ENCODE measurements around the gene FCHSD2. TPM values are rescaled to one million over a fixed set of nuclear protein-coding genes. Genes with fewer than 3 reads are reported as not detected.
"Not testable (repeated sequence)": the region's sequence is repeated elsewhere in the genome, so short reads cannot be mapped to it uniquely, and the experiment has no call there.

FCHSD2 gene
- total and polyA plus RNA-seq, 2 donors (not counting 1 experiment from before 2014, with no cell fraction given), result 113 to 189 TPM

- ChIA-PET POLR2A (no interaction called here), CTCF (interaction anchor here (0.8 to 1.6 kb wide), 3 partner anchors 19 to 377 kb away, joined by 3 to 5 read pairs (median 3); no protein-coding TSS in a partner anchor)
- peaks cover 7% of the 10 kb centered on the region for H3K4me1 Mint-ChIP-seq
- ATAC-seq (ENCODE audit: low read depth) (no peak), DNase-seq (no peak)
- no peaks in the 10 kb centered on the region for H3K9me3 ChIP-seq (ENCODE audit: control extremely low read depth in 1 of 3, control insufficient read depth in 2 of 3, insufficient read depth in 1 of 3, low read length in 2 of 3)
- H3K9me3 Mint-ChIP-seq (ENCODE audit: insufficient read depth), result no peaks in the 10 kb centered on the region
- H3K27ac Mint-ChIP-seq, result no peak overlapping the region
- no peak overlapping the region for H2AFZ ChIP-seq (ENCODE audit: insufficient read depth, low read depth, low read length, poor library complexity, severe bottlenecking)
- peaks cover 6% of the 10 kb centered on the region for H4K20me1 ChIP-seq (ENCODE audit: control insufficient read depth, insufficient read depth, low read length, poor library complexity, severe bottlenecking)
- H3K4me3 ChIP-seq (ENCODE audit: control extremely low read depth in 1 of 5, extremely low read depth in 1 of 5, insufficient read depth in 1 of 5, low read depth in 2 of 5, low read length in 4 of 5), result no peak overlapping the region
- H3K27me3 Mint-ChIP-seq, result no peaks in the 10 kb centered on the region
- H3K9ac ChIP-seq (ENCODE audit: low read length), result no peak overlapping the region
- peaks cover 60% of the 10 kb centered on the region for H3K79me2 ChIP-seq (ENCODE audit: control insufficient read depth, insufficient read depth, low read length)
- no peak overlapping the region for H3K27ac ChIP-seq (ENCODE audit: low read length in 2 of 2)
- no peaks in the 10 kb centered on the region for H3K4me1 ChIP-seq (ENCODE audit: control insufficient read depth in 2 of 2, insufficient read depth in 2 of 2, low read length in 2 of 2)
- intact Hi-C loops (cut with micrococcal nuclease), result no loop called here
- no peak overlapping the region for H3K4me3 Mint-ChIP-seq
- H3K4me2 ChIP-seq (replicated peaks; ENCODE audit: low read depth, low read length, poor library complexity, severe bottlenecking), result no peak overlapping the region
- WGBS (ENCODE audit: insufficient coverage), result 97% methylated on average over 3 of the region's 4 CpGs
- peaks cover 20 to 71% of the 10 kb centered on the region in 2 experiments for H3K36me3 ChIP-seq (replicated peaks in 1 of 2; ENCODE audit: control extremely low read depth in 1 of 2, control insufficient read depth in 1 of 2, extremely low read depth in 1 of 2, insufficient read depth in 2 of 2, low read length in 1 of 2)
- no peaks in the 10 kb centered on the region for H3K27me3 ChIP-seq (replicated peaks in 1 of 4; ENCODE audit: control extremely low read depth in 1 of 4, control insufficient read depth in 3 of 4, insufficient read depth in 4 of 4, low read length in 3 of 4)
- no peak for TF ChIP-seq EZH2 (IDR thresholded peaks at IDR 0.05; ENCODE audit: borderline replicate concordance, insufficient read depth, low read depth, low read length, poor library complexity, severe bottlenecking)
- TF ChIP-seq CTCF (IDR thresholded peaks at IDR 0.05), result no peak
Observed at GRCh38 chr11:72860010-72860409, 282.1 kb downstream of the FCHSD2 start.

GRCh38 chr11:72859126-72859525 lies 283.0 kb downstream of the FCHSD2 start:
- no peaks in the 10 kb centered on the region for H3K27me3 ChIP-seq (replicated peaks in 1 of 4; ENCODE audit: control extremely low read depth in 1 of 4, control insufficient read depth in 3 of 4, insufficient read depth in 4 of 4, low read length in 3 of 4)
- CTCF ChIA-PET, result no interaction called here
- H3K4me1 ChIP-seq (ENCODE audit: control insufficient read depth in 2 of 2, insufficient read depth in 2 of 2, low read length in 2 of 2), result no peaks in the 10 kb centered on the region
- TF ChIP-seq CTCF (IDR thresholded peaks at IDR 0.05) (no peak), EZH2 (IDR thresholded peaks at IDR 0.05; ENCODE audit: borderline replicate concordance, insufficient read depth, low read depth, low read length, poor library complexity, severe bottlenecking) (no peak)
- peaks cover 20 to 63% of the 10 kb centered on the region in 2 experiments for H3K36me3 ChIP-seq (replicated peaks in 1 of 2; ENCODE audit: control extremely low read depth in 1 of 2, control insufficient read depth in 1 of 2, extremely low read depth in 1 of 2, insufficient read depth in 2 of 2, low read length in 1 of 2)
- H3K4me2 ChIP-seq (replicated peaks; ENCODE audit: low read depth, low read length, poor library complexity, severe bottlenecking), result no peak overlapping the region
- no peaks in the 10 kb centered on the region for H3K9me3 Mint-ChIP-seq (ENCODE audit: insufficient read depth)
- no peak overlapping the region for H3K27ac ChIP-seq (ENCODE audit: low read length in 2 of 2)
- peaks cover 4% of the 10 kb centered on the region for H4K20me1 ChIP-seq (ENCODE audit: control insufficient read depth, insufficient read depth, low read length, poor library complexity, severe bottlenecking)
- DNase-seq (no peak), ATAC-seq (ENCODE audit: low read depth) (no peak)
- H3K4me1 Mint-ChIP-seq, result peaks cover 11% of the 10 kb centered on the region
- H3K4me3 ChIP-seq (ENCODE audit: control extremely low read depth in 1 of 5, extremely low read depth in 1 of 5, insufficient read depth in 1 of 5, low read depth in 2 of 5, low read length in 4 of 5), result no peak overlapping the region
- intact Hi-C loops (cut with micrococcal nuclease), result no loop called here
- no peak overlapping the region for H2AFZ ChIP-seq (ENCODE audit: insufficient read depth, low read depth, low read length, poor library complexity, severe bottlenecking)
- H3K4me3 Mint-ChIP-seq, result no peak overlapping the region
- WGBS (ENCODE audit: insufficient coverage), result 92% methylated on average over 1 of the region's 3 CpGs
- no peaks in the 10 kb centered on the region for H3K9me3 ChIP-seq (ENCODE audit: control extremely low read depth in 1 of 3, control insufficient read depth in 2 of 3, insufficient read depth in 1 of 3, low read length in 2 of 3)
- H3K9ac ChIP-seq (ENCODE audit: low read length), result no peak overlapping the region
- H3K27me3 Mint-ChIP-seq, result no peaks in the 10 kb centered on the region
- H3K27ac Mint-ChIP-seq, result peak overlapping the region; percentile 8
- peaks cover 63% of the 10 kb centered on the region for H3K79me2 ChIP-seq (ENCODE audit: control insufficient read depth, insufficient read depth, low read length)
- POLR2A ChIA-PET, result no interaction called here

GRCh38 chr11:72858267-72858666 lies 283.9 kb downstream of the FCHSD2 start:
- WGBS (ENCODE audit: insufficient coverage), result no CpG with 5 or more reads among the region's 2 CpGs
- H3K9me3 ChIP-seq (ENCODE audit: control extremely low read depth in 1 of 3, control insufficient read depth in 2 of 3, insufficient read depth in 1 of 3, low read length in 2 of 3); H3K9ac ChIP-seq (ENCODE audit: low read length); H3K9me3 Mint-ChIP-seq (ENCODE audit: insufficient read depth); H4K20me1 ChIP-seq (ENCODE audit: control insufficient read depth, insufficient read depth, low read length, poor library complexity, severe bottlenecking); DNase-seq; ATAC-seq (ENCODE audit: low read depth); POLR2A ChIA-PET; H3K27me3 Mint-ChIP-seq; H3K4me1 ChIP-seq (ENCODE audit: control insufficient read depth in 2 of 2, insufficient read depth in 2 of 2, low read length in 2 of 2); H3K4me3 Mint-ChIP-seq; H3K27ac ChIP-seq (ENCODE audit: low read length in 2 of 2); intact Hi-C loops (cut with micrococcal nuclease); H2AFZ ChIP-seq (ENCODE audit: insufficient read depth, low read depth, low read length, poor library complexity, severe bottlenecking); H3K4me2 ChIP-seq (replicated peaks; ENCODE audit: low read depth, low read length, poor library complexity, severe bottlenecking); H3K4me3 ChIP-seq (ENCODE audit: control extremely low read depth in 1 of 5, extremely low read depth in 1 of 5, insufficient read depth in 1 of 5, low read depth in 2 of 5, low read length in 4 of 5); H3K27me3 ChIP-seq (replicated peaks in 1 of 4; ENCODE audit: control extremely low read depth in 1 of 4, control insufficient read depth in 3 of 4, insufficient read depth in 4 of 4, low read length in 3 of 4); H3K4me1 Mint-ChIP-seq; CTCF ChIA-PET: not testable (repeated sequence)
- peak overlapping the region; percentile 52 for H3K27ac Mint-ChIP-seq
- peaks cover 18 to 57% of the 10 kb centered on the region in 2 experiments for H3K36me3 ChIP-seq (replicated peaks in 1 of 2; ENCODE audit: control extremely low read depth in 1 of 2, control insufficient read depth in 1 of 2, extremely low read depth in 1 of 2, insufficient read depth in 2 of 2, low read length in 1 of 2)
- H3K79me2 ChIP-seq (ENCODE audit: control insufficient read depth, insufficient read depth, low read length), result peaks cover 71% of the 10 kb centered on the region

Measured in B cell (primary cell).